HPDE6-E6E7 (cell line): ENCODE data around the gene TENM4.
A peak's percentile ranks its signal among the peaks of the same experiment; 100 is the strongest.

Source experiments
- DNase-seq: peaks from one replicate; pipeline ENCODE4 v3.0.0; 2011; ENCODE audit warnings: missing footprints; ENCODE audit errors: extremely low spot score

Gene TENM4

DNA sequence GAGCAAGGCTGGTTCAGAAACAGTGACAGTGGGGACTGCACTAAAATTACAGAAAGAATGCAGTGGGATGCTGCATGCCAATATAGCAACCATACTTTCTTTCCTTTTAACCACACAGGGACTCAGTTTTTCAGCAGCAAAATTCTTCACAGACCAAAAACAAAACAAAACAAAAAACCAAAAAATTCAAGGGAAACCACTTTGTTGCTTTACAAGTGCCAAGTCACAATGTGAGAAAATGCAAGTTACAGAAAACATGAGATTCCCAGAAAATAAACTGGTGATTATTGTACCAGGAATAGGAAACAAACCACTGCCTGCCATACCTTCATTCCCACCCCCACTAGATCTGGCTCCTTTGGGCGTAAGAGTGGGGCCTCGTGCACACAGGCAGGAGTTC, 52.6 kb downstream of the TENM4 start:
- no peak for DNase-seq

DNA sequence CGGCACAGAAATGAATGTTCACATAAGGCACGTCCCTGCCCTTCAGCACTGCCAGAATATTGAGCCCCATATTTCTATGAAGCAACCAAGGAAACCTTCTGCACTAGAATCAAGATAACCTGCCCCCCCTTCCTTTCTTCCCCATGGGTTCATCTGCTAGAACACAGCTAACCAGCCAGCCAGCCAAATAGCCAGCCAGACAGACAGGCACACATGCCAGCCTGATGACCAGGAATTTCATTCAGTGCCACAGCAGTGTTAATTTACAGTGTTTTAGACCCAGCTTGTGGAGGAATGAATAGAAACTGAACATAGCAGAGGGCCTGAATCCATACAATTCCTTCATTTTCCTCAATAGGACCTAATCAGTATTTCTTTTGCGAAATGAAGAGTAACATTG, 57.0 kb downstream of the TENM4 start:
- no peak for DNase-seq

DNA sequence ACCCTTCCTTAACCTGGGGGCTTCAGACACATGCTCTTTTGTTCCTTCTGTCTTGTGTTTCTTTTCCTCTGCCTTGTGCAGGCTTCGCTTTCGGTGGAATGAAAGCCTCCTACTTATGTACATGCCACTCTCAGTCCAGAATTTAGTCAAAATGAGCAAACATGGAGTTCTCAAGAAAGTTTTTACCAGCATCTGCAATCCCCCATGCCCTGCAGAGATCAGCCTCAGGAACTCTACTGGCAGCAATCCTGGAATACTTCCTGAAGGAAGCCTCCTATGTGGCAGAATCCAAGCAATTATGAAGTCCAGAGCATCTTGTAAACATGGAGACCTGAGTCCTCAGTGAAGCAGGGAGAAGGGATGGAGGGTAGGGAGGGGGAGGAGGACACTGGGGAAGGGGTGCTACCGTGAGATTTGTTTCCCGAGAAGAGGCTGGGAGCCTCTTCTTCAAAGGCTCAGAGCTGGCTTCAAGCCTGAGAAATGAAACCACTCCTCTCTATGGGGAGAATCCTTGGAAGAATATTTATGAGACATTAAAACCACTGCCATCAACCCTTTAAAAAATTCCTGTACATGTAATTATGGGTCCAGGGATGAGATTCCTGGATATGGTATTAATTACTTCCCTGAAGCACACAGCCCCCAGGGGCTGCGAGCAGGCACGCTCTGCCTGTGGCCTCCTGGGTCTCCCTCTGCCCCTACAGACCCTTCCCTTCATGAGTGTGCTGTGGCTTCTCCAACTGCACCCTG, 58.4 kb downstream of the TENM4 start:
- DNase-seq, result no peak

DNA sequence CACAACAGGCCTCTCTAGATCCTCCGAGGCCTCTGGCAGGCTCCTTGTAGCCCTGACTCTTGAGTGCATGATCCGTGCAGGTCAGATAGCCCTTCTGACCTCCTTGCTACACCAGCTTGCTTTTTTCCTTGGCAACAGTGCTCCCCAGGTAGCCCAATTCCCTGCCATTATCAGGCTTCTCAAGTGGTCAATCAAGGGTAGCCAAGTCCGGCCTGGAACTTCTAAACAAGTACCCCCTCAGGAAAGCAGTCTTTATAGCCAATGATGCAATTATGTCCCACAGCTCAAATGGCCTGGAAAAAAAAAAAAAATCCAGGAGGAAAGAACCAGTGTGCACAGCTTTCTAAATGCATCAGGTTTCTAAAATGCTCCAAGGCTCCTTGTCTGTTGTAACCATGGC, 59.8 kb downstream of the TENM4 start:
- no peak for DNase-seq

DNA sequence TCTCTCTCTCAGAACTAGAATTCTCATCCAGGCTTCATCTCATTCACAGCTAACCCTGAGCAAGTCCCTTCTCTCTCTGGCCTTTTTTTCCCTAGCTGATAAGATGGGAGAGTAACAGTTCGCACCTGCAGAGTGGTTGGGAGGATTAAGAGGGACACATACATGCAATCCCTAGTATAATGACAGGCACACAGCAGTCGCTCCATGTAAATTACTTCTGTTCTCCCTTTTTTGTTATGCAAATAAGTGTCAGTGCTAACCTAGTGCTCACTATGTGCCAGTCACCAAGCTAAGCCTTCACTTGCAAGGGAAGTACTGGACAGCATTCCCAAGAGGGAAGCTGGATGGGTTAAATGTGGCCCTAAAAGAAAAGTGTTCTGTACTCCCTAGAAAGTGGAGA, 63.4 kb downstream of the TENM4 start:
- DNase-seq, result no peak

DNA sequence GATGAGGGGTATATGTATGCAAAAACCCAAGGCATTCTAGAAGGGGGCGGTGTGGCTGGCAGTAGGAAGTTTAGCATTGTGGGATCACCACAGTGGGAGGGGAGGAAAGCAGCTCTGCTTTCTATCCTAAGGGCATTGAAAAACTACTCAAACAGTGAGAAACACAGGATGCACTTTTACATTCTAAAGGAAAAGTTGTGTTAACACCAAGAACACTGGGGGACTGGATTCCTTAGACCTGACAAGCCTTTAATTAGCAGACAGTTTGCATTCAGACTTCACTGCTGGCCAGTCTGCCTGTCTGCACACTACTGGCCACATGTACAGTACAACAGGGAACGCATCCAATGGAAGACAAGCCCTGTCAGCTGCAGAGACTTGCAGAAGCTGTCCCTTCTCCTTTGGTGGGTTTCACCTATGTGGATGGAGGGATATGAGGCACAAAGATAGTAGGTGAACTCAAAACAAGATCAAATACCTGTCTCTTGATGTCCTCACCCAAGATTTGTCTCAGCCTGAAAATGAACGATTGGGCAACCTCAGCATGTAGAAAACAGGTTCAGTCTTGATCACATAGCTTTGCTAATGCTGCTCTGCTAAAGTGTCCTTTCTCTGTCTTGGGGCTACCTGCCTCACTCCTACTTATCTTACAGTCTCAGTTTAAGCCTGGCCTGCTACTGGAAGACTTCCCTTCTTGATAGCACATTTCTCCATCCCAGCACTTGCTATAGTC, 64.8 kb downstream of the TENM4 start:
- peak; percentile 67 for DNase-seq

DNA sequence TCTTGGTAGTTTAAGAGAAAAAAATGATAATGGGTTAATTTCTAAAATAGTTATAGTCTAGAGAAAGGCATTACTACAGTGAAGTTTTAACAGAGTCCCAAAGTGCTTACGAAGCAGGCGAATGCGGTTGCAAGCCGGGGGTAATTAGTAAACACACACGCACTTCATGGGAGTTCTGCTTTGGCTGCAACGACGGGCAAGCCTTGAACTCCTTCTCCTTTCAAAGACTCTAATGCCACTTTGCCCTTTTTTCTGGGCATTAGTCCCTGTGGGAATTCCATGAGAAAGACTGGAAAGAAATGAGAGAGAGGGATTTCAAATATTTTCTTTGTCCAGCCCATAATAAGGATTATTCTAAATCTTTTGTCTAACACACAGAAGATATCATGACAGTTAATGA, 66.1 kb downstream of the TENM4 start:
- DNase-seq, result no peak

DNA sequence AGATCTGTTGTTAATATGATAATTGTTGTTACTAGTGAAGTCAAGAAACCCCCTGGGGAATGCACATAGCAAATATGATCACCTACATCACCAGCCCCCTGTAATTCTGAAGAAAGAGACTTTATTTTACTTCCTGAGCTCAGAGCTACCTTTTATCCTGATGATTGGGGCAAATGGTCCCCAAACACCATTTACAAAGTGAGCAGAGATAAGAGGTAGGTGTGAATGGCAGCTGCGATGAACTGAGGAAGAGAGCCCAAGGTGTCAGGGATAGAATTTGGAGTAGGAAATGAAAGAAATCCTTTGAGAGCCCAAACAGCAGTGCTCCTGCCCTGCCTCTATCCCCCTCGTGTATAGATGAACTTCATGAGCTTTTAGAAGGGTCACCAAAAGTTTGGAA, 69.1 kb downstream of the TENM4 start:
- DNase-seq, result no peak

DNA sequence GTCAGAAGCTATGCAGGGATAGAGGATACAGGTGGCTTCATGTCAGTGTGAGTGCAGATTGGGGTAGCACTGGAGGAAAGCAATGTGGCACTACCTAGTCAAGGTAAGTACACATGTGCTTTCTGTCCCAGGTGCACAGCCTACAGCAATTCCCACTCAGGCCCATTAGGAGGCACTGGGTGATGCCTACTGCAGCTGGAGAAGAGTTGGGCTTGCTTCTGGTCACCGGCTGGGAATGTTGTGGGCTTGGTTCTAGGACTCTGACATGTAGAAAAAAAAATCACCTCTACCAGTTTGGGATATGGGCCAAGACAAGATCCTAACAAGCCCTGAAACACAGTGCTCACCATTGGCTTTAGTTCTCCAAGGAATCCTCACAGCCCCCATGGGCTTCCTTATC, 69.7 kb downstream of the TENM4 start:
- no peak for DNase-seq

DNA sequence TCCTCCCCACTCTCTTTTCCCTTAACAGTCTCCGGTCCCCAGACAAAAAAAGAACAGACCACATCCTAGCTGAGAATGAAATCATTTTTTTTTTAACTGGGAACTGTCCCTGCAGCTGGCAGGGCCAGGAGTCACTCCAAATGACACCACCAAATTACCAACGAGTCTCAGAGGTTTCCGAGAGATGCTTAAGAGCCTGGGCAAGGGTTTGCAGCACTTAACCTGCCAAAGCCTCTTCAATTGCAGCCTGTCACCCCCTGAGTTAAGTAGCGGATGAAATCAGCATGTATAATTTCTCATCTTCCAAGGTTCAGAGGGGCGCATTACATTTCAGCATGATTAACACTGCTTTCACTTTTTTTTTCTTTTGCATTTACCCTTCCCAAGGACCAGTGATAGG, 71.8 kb downstream of the TENM4 start:
- no peak for DNase-seq

DNA sequence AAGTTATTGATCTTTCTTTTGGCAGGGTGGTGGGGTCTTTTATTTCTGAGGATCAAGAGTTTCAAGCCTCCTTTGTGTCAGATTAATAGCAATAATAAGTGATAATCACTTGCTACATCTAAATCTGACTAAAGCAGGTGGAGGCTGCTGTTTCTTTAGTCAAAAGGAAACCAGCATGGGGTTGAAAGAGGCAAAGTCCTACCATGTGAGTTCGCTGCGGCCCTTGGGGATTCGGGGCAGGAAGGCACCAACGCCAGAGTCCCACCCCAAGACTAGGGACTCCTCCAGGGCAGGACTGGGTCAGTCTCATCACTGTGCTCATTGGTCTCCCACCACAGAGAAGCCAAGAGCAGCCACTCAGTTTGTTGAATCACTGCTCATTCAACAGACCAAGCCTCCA, 73.0 kb downstream of the TENM4 start:
- DNase-seq, result no peak

DNA sequence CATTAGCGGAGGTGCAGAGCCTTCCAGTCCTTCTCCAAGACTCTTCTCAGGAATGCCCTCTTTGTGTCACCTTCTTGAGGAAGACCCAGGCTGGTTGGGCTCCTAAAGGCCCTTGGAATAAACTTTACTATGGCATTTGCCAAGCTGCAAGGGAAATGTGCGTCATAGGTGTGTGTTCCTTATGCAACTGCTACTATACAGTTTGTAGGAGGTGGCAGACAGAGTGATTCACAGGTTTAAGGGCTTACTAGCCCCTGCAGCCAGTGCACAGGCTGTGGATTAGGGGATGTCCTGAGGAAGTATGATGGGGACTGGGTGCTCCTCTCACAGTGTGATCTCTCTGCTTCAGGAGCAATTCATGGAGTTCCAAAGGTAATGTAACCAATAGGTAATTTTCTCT, 74.6 kb downstream of the TENM4 start:
- no peak for DNase-seq

DNA sequence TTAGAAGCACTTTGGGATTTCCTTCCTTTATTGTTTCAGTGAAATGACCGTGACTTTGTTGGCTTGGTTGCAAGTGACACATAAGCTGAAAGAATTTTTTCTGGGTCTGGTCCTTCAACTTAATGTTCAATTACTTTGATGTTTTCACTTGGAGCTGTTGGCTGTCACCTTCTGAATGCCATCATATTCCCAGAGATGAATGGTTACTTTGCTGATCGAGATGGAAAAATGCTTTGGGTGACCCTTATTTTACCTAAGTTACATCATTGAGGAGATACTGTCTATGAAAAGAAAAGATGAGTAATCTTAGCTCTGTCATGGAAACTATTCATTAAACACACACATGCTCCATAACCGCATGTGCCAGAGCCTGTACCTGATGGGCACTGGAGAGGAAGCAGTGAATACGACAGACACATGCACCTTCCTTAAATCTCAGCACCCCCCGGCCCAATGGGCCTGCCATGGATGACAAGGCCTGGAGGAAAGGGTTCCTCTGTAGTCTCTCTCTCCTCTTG, 76.9 kb downstream of the TENM4 start:
- peak; percentile 40 for DNase-seq

DNA sequence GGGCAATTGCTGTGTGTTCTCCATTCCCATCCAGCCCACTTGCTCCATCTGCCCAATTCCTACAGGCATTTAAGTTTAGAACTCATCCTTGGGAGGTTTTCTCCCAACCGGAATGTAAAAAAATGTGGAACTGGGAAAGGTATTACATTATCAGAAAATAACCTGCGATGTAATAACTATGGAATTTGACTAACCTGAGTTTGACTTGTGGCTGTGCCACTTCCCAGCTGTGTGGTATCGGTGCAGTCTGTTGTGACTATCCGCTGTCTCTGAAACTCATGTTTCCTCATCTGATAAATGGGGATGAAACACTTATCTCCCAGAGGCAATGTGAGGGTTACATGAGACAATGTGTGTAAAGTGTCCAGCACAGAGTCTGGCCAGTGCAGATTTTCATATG, 77.6 kb downstream of the TENM4 start:
- no peak for DNase-seq

DNA sequence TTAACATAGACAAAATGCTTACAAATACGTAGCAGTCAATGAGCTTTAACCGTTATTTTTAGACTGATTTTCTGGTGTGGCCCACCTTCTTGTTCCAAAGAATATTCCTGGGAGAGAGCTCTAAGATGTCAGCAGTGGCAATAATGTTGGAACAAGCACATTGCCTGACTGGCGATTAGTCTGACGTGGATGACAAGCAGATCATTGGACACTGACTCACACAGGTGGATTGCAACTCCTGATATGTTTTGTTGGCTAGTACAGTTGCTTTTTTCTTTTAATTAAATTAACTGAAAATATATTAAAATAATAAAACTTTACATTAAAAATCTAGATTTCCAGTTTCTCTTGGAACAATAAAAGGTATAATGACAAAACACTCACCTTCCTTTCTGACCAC, 78.0 kb downstream of the TENM4 start:
- peak; percentile 53 for DNase-seq

DNA sequence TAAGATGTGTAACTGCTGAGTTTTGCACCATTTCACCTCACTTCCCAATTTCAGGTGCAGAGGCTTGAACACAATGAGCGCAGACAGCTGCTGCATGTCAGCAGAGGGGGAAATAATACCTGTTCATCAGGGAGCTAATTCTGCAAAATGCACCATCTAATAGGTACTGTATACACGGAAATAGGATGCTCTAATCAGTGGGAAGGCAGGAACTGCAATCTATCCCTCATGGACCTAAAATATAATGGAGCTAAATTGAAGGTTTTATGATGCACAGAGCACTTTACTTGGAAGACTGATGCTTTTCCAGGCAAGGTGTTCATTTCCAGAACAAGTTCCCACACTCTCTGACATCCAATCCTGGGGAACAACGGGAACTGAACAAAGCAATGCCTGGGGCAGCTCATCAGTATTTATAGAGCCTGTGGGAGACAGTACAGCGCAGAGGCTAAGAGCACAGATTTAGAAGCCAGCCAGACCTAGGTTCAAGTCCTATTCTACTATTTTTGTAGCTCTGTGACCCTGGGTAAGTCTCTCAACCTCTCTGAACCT, 78.5 kb downstream of the TENM4 start:
- DNase-seq, result no peak

DNA sequence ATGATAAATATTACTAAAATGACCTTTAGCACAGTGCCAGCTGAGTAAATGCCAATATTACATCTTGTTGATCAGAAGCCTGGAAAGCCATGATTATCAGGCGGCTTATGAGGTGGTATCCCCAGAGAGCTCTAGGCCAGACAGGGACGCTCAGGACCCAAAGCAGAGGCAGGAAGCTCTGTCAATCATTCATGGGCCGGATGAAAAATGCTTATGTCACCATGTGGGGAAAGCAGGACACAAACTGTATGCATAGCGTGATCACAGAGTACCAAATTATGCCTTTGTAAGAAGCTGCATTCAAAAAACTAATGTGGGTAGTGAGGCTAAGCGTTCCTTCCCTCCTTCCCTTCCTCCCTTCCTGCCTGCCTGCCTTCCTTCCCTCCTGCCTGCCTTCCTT, 82.6 kb downstream of the TENM4 start:
- DNase-seq, result no peak

DNA sequence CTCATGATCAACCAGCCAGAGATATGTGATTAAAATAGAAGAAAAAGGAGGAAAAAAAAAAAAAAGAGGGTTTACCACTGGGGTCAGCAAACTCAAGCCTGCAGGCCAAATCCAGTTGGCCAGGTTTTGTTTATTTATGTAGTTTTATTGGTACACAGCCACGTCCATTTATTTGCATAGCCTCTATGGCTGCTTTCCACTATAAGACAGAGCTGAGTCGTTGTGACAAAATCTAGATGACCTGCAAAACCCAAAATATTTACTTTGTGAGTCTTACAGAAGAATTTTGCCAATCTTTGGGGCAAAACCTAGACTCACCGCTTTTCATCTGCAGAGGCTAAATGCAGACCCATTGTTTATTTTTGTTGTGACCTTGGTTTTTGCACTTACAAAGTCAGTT, 87.1 kb downstream of the TENM4 start:
- DNase-seq, result no peak

DNA sequence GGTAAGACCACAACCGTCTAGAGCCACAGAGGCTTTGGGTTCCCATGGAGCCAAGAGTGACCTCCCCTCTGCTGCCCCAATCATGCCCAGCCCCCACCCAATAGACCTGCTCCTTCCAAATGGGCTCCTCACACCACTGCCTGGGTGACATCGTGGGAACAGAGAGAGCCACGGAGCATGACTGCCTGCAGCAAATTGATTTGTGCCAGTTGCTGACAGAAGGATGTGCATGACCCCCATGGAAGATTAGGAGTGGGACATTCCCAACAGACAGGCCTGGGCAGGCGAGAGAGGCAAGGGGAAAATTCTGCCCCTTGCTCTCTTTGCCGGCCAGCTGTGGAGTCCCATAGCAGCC, 88.5 kb downstream of the TENM4 start:
- no peak for DNase-seq

DNA sequence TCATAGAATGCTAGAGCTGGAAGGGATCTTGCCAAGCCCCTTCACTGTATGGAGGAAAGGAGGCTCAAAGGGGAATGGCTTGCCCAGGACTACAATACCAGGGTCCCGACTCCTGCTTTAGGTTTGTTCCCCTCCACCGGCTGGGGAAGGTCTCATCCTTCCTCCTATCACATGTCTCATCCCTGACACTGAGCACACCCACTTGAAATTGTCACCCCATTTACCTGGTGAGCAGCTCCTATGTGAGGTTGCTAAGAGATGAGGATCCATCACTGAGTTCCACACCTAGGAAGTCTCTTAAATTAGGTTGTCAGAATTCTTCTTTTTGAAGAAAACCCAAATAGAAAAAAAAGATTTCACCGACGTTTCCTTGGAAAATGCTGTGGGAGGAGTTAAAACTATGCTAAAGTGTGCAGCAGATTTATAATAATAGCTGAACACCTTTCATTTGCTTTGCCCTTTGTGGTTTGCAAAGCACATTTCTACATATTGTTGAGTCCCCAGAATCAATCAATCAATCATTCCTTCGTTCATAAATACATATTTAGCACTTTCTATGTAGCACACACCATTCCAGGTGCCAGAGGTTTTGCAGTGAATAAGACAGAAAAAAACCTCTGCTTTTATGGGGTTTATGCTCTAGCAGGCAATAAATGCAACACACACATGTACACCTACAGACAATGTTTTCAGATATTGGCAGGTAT, 91.7 kb downstream of the TENM4 start:
- DNase-seq, result no peak

DNA sequence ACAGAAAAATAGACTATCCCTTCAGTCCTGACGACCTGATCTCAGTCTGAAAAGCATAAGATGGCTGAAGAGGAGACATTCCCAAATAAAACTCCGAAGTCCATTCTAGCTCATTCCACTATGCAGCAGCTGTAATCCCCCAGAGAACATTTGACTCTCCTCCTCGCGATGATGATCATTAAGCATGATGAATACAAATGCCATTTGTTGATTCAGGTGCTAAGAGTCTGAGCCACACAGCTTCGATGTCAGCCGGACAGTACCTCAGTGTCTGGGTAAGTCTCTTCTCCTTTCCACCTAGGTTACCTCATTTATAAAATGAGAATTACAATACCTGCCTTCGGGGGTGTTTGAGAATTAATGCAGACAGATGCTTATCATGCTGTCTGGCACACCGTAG, 94.8 kb downstream of the TENM4 start:
- no peak for DNase-seq

DNA sequence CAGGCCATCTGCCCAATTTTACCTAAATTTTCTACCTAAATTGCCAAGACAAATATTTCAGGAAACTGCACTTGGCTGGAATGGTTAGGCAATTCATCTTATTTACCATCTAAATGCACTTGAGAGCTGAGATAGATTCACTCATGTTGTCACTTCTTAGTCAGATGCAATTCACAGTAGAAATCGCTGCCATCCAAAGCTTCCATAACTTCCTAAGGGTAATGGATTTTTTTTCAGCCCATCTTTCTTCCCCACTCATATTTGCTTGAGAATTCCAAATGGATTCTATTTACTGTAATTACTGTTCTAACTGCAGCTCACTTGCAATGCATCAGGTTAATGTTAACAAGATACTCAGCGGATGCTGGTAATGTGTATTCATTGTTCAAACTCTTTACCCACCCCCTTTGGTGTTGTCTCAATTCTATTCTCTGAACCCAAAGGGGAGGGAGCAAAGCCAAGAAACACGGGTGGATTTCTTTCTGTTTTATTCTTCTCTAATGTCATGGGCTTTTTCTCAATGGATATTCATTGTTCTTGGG, 96.0 kb downstream of the TENM4 start:
- DNase-seq, result no peak
